HepG2 (cell line): ENCODE measurements around the gene PPM1H. TPM values are rescaled to one million over a fixed set of nuclear protein-coding genes. Genes with fewer than 3 reads are reported as not detected.
A peak's percentile ranks its signal among the peaks of the same experiment; 100 is the strongest.

Experiments
- ARNTL ChIP-seq: sonication (generic); formaldehyde crosslinking; IDR thresholded peaks from 2 replicates; pipeline ENCODE4 v1.4.0; 2020; ENCODE audit warnings: mild to moderate bottlenecking, missing genetic modification reagents
- FLYWCH1 ChIP-seq: sonication (generic); formaldehyde crosslinking; IDR thresholded peaks from 2 replicates; pipeline ENCODE4 v1.8.1; 2023; ENCODE audit warnings: mild to moderate bottlenecking, missing genetic modification reagents
- KAT8 ChIP-seq: IDR thresholded peaks from 2 replicates; pipeline ENCODE4 v1.6.1; 2016; ENCODE audit warnings: missing genetic modification reagents, missing compliant biosample characterization
- KMT2B ChIP-seq: IDR thresholded peaks from 2 replicates; pipeline ENCODE4 v1.6.1; 2016; ENCODE audit warnings: missing genetic modification reagents, missing compliant biosample characterization
- NR2C2 ChIP-seq: sonication (generic); formaldehyde crosslinking; IDR thresholded peaks from 2 replicates; pipeline ENCODE4 v1.4.0; 2020; ENCODE audit warnings: missing genetic modification reagents, mild to moderate bottlenecking, moderate library complexity, borderline replicate concordance
- PCBP2 ChIP-seq: fragments of 200-400 bp; formaldehyde crosslinking; optimal IDR thresholded peaks from 2 replicates; pipeline ENCODE3; 2018; ENCODE audit warnings: low read length, low read depth; ENCODE audit not compliant: poor library complexity, severe bottlenecking
- POLR2AphosphoS5 ChIP-seq: IDR thresholded peaks from 2 replicates; pipeline ENCODE4 v1.6.1; 2012; ENCODE audit warnings: low read depth, low read length
- SETDB1 ChIP-seq: sonication (generic); formaldehyde crosslinking; IDR thresholded peaks from 2 replicates; pipeline ENCODE4 v1.5.1; 2020; ENCODE audit warnings: missing genetic modification reagents, mild to moderate bottlenecking, borderline replicate concordance
- SIN3B ChIP-seq: fragments of 150-350 bp; IDR thresholded peaks from 2 replicates; pipeline ENCODE4 v1.6.1; 2014; ENCODE audit warnings: low read length
- SNAI1 ChIP-seq: sonication (generic); formaldehyde crosslinking; IDR thresholded peaks from 2 replicates; pipeline ENCODE4 v1.5.0; 2020; ENCODE audit warnings: mild to moderate bottlenecking, missing genetic modification reagents, borderline replicate concordance
- SOX5 ChIP-seq: IDR thresholded peaks from 2 replicates; pipeline ENCODE4 v1.6.1; 2016; ENCODE audit warnings: borderline replicate concordance
- ZNF3 ChIP-seq: IDR thresholded peaks from 2 replicates; pipeline ENCODE4 v1.7.0; 2017; ENCODE audit warnings: inconsistent platforms
- ZNF431 ChIP-seq: sonication (generic); formaldehyde crosslinking; IDR thresholded peaks from 2 replicates; pipeline ENCODE4 v1.9.0; 2022; ENCODE audit warnings: missing genetic modification reagents, low read depth, mild to moderate bottlenecking, borderline replicate concordance
- polyA plus RNA-seq, 8 experiments: library from polyadenylated mRNA; depleted of rRNA in 3 of 8; stranded (reverse) in 7 of 8; unstranded in 1 of 8; fragments of >200 nt; fragmentation: Illumina TruSeq in 4 of 8; extraction: Trizol in 4 of 8; gene quantifications; 2 replicates each; pipeline versions ENCODE4 v1.2.1 to v1.2.3, GENCODE V29; 2011 to 2016; ENCODE audit warnings: low read depth in 4 of 8, missing spikeins in 1 of 8, mixed read lengths in 1 of 8; ENCODE audit not compliant: insufficient read depth in 1 of 8
- total RNA-seq, 5 experiments: library from RNA; depleted of rRNA; stranded (reverse); fragments of >200 nt; fragmentation: Illumina TruSeq; extraction: Trizol; gene quantifications; 2 replicates each; pipeline ENCODE4 v1.2.3, GENCODE V29; 2016; ENCODE audit warnings: low read depth in 1 of 5
- TF ChIP-seq, protein P1 (sequence below): sonication (generic); formaldehyde crosslinking; IDR thresholded peaks from 2 replicates; pipeline ENCODE4 v1.4.0; 2020; ENCODE audit warnings: mild to moderate bottlenecking, missing genetic modification reagents
- TF ChIP-seq, protein P2 (sequence below): IDR thresholded peaks from 2 replicates; pipeline ENCODE4 v1.6.1; 2016; ENCODE audit warnings: missing biosample characterization, missing genetic modification reagents, low read depth
- TF ChIP-seq, protein P3 (sequence below): sonication (generic); formaldehyde crosslinking; IDR thresholded peaks from 2 replicates; pipeline ENCODE4 v1.8.0; 2022; ENCODE audit warnings: missing genetic modification reagents, mild to moderate bottlenecking, inconsistent platforms, borderline replicate concordance
- TF ChIP-seq, protein P4 (sequence below): sonication (generic); formaldehyde crosslinking; IDR thresholded peaks from 2 replicates; pipeline ENCODE4 v1.4.0; 2020; ENCODE audit warnings: missing genetic modification reagents, mild to moderate bottlenecking, borderline replicate concordance

Gene PPM1H
- total and polyA plus RNA-seq, 2 of the 13 experiments (the other 11 are each of a cell fraction or from before 2014, with no cell fraction given) = 29.1 to 38.1 TPM

DNA sequence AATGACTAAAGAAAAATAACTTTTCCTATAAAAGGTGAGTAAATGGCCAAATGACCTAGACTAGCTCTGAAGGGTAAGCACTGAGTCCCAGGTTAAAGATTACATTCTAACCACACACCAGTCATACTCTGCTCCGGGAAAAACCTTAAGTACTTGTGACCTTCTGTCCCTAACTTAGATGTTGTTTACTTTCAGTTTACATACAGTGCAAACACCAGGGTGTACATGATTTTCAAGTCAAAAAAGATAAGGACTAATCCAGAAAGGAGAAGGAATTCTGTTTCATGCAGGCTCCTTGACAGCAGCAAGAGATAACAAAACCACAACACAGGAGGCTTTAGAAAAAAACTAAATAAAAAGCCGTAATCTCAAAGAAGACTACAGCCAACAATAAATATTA lies 174.2 kb downstream of the PPM1H start (continued):
- TF ChIP-seq, protein P1, sequence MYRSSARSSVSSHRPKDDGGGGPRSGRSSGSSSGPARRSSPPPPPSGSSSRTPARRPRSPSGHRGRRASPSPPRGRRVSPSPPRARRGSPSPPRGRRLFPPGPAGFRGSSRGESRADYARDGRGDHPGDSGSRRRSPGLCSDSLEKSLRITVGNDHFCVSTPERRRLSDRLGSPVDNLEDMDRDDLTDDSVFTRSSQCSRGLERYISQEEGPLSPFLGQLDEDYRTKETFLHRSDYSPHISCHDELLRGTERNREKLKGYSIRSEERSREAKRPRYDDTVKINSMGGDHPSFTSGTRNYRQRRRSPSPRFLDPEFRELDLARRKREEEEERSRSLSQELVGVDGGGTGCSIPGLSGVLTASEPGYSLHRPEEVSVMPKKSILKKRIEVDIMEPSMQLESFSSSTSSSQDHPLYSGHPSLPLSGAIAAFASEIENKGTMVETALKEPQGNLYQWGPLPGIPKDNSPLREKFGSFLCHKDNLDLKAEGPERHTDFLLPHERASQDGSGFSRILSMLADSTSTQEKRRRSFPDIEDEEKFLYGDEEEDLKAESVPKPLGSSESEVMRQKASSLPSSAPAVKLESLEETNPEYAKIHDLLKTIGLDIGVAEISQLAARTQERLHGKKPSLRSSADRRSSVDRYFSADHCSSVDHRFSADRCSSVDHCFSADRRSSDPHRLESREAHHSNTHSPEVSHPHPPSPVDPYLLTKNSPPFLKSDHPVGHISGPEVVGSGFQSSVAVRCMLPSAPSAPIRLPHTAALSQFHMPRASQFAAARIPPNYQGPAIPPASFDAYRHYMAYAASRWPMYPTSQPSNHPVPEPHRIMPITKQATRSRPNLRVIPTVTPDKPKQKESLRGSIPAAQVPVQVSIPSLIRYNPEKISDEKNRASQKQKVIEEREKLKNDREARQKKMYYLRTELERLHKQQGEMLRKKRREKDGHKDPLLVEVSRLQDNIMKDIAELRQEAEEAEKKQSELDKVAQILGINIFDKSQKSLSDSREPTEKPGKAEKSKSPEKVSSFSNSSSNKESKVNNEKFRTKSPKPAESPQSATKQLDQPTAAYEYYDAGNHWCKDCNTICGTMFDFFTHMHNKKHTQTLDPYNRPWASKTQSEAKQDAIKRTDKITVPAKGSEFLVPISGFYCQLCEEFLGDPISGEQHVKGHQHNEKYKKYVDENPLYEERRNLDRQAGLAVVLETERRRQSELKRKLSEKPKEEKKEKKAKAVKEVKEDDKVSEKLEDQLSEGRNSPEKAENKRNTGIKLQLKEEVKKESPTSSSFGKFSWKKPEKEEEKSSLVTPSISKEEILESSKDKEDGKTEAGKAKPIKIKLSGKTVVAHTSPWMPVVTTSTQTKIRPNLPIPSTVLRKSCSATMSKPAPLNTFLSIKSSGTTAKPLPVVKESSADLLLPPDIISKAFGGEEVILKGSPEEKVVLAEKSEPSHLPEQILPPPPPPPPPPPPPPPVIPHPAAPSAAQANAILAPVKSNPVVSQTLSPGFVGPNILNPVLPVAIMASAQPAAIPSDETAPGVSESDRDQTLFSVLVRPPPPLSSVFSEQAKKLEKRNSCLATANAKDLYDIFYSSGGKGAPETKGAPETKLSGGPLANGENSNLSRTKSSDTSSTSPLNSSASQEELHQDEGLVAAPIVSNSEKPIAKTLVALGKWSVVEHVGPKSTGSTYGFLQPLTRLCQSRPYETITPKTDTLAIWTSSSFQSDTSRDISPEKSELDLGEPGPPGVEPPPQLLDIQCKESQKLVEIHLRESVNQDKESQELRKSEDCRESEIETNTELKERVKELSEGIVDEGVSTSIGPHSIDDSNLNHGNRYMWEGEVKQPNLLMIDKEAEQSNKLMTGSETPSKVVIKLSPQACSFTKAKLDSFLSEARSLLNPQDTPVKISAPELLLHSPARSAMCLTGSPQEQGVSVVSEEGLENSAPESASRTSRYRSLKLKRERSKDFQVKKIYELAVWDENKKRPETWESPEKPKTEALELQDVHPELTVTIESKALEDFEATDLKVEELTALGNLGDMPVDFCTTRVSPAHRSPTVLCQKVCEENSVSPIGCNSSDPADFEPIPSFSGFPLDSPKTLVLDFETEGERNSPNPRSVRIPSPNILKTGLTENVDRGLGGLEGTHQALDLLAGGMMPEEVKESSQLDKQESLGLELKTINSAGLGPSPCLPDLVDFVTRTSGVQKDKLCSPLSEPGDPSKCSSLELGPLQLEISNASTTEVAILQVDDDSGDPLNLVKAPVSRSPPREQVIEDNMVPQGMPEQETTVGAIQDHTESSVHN = no peak
- peak; percentile 40; the same call in 1 of the 2 replicates for TF ChIP-seq KAT8 (CRISPR knock-in tag)
- TF ChIP-seq ARNTL (CRISPR knock-in tag) = no peak
- TF ChIP-seq, protein P2, sequence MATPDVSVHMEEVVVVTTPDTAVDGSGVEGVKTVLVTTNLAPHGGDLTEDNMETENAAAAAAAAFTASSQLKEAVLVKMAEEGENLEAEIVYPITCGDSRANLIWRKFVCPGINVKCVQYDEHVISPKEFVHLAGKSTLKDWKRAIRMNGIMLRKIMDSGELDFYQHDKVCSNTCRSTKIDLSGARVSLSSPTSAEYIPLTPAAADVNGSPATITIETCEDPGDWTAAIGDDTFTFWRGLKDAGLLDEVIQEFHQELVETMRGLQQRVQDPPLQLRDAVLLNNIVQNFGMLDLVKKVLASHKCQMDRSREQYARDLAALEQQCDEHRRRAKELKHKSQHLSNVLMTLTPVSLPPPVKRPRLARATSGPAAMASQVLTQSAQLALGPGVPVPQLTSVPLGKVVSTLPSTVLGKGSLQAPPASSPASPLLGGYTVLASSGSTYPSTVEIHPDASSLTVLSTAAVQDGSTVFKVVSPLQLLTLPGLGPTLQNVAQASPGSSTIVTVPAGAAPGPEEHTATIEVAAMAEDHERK (CRISPR knock-in tag) = no peak
- TF ChIP-seq, protein P3, sequence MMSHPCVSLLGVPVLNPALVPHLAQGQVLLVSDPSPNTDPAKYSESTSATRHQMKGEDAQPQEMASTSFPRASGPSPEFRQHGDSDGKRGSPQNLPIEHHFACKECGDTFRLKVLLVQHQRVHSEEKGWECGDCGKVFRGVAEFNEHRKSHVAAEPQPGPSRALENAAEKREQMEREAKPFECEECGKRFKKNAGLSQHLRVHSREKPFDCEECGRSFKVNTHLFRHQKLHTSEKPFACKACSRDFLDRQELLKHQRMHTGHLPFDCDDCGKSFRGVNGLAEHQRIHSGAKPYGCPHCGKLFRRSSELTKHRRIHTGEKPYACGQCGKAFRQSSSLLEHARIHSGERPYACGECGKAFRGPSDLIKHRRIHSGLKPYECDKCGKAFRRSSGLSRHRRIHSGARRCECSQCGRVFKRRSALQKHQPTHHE = no peak
- TF ChIP-seq ZNF3 (CRISPR knock-in tag) = no peak
- no peak for TF ChIP-seq POLR2AphosphoS5
- peak; percentile 44; the same call in 1 of the 2 replicates for TF ChIP-seq KMT2B
- TF ChIP-seq SIN3B = no peak
- TF ChIP-seq, protein P4, sequence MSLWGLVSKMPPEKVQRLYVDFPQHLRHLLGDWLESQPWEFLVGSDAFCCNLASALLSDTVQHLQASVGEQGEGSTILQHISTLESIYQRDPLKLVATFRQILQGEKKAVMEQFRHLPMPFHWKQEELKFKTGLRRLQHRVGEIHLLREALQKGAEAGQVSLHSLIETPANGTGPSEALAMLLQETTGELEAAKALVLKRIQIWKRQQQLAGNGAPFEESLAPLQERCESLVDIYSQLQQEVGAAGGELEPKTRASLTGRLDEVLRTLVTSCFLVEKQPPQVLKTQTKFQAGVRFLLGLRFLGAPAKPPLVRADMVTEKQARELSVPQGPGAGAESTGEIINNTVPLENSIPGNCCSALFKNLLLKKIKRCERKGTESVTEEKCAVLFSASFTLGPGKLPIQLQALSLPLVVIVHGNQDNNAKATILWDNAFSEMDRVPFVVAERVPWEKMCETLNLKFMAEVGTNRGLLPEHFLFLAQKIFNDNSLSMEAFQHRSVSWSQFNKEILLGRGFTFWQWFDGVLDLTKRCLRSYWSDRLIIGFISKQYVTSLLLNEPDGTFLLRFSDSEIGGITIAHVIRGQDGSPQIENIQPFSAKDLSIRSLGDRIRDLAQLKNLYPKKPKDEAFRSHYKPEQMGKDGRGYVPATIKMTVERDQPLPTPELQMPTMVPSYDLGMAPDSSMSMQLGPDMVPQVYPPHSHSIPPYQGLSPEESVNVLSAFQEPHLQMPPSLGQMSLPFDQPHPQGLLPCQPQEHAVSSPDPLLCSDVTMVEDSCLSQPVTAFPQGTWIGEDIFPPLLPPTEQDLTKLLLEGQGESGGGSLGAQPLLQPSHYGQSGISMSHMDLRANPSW (CRISPR knock-in tag) = no peak
- TF ChIP-seq FLYWCH1 (CRISPR knock-in tag) = no peak
- TF ChIP-seq SNAI1 = no peak
- TF ChIP-seq SETDB1 (CRISPR knock-in tag) = no peak
- TF ChIP-seq ZNF431 (CRISPR knock-in tag) = no peak; the same call in 1 of the 2 replicates
- TF ChIP-seq SOX5 (CRISPR knock-in tag) = peak; percentile 57; the same call in 1 of the 2 replicates
- no peak for TF ChIP-seq PCBP2
- TF ChIP-seq NR2C2 = no peak
